Stimulated activated memory B cell treated with anti-CD40 and anti-IgM and Interleukin-4, amounts not matched to agents 10 μg/mL and 1 μg/mL and 100 μg/mL, for 72 hours (primary cell): ENCODE measurements around the gene CMSS1.
A peak's percentile ranks its signal among the peaks of the same experiment; 100 is the strongest.

ENCODE experiments used
- ATAC-seq: fragments of 150-1000 bp; cut with Tn5 transposase; 2 replicates; pipeline ENCODE4 v1.10.0; 2021
- H3K27ac Mint-ChIP-seq: one replicate; pipeline ENCODE4 v1.8.0; 2022; ENCODE audit warnings: mild to moderate bottlenecking, mixed read lengths
- H3K27me3 Mint-ChIP-seq: one replicate; pipeline ENCODE4 v1.8.0; 2022; ENCODE audit warnings: mixed read lengths
- H3K36me3 Mint-ChIP-seq: one replicate; pipeline ENCODE4 v1.8.0; 2022; ENCODE audit warnings: mixed read lengths
- H3K4me1 Mint-ChIP-seq: one replicate; pipeline ENCODE4 v1.8.0; 2022; ENCODE audit warnings: mixed read lengths
- H3K4me3 Mint-ChIP-seq: one replicate; pipeline ENCODE4 v1.8.0; 2022; ENCODE audit warnings: mild to moderate bottlenecking, moderate library complexity, mixed read lengths
- H3K9me3 Mint-ChIP-seq: one replicate; pipeline ENCODE4 v1.8.0; 2022; ENCODE audit warnings: mixed read lengths

Gene CMSS1

GRCh38 chr3:99933971-99934750 lies 116.5 kb downstream of the CMSS1 start:
- H3K4me1 Mint-ChIP-seq, result peaks cover 22% of the 10 kb centered on the region
- H3K27ac Mint-ChIP-seq, result no peak overlapping the region
- no peak overlapping the region for H3K4me3 Mint-ChIP-seq
- ATAC-seq, result no peak
- peaks cover 8% of the 10 kb centered on the region for H3K36me3 Mint-ChIP-seq
- H3K9me3 Mint-ChIP-seq, result no peaks in the 10 kb centered on the region
- H3K27me3 Mint-ChIP-seq, result no peaks in the 10 kb centered on the region

GRCh38 chr3:99934975-99935797 lies 117.5 kb downstream of the CMSS1 start:
- H3K36me3 Mint-ChIP-seq, result peaks cover 8% of the 10 kb centered on the region
- no peak for ATAC-seq
- no peaks in the 10 kb centered on the region for H3K9me3 Mint-ChIP-seq
- no peaks in the 10 kb centered on the region for H3K27me3 Mint-ChIP-seq
- peaks cover 27% of the 10 kb centered on the region for H3K4me1 Mint-ChIP-seq
- no peak overlapping the region for H3K4me3 Mint-ChIP-seq
- no peak overlapping the region for H3K27ac Mint-ChIP-seq

- peak overlapping the region; percentile 74 for H3K4me3 Mint-ChIP-seq
- peak; percentile 54 for ATAC-seq
Observed at GRCh38 chr3:99938270-99938911, 120.7 kb downstream of the CMSS1 start.

GRCh38 chr3:99939876-99940275 lies 122.2 kb downstream of the CMSS1 start:
- no peaks in the 10 kb centered on the region for H3K27me3 Mint-ChIP-seq
- H3K27ac Mint-ChIP-seq, result no peak overlapping the region
- H3K4me3 Mint-ChIP-seq, result no peak overlapping the region
- no peaks in the 10 kb centered on the region for H3K9me3 Mint-ChIP-seq
- no peak for ATAC-seq
- peaks cover 31% of the 10 kb centered on the region for H3K4me1 Mint-ChIP-seq
- H3K36me3 Mint-ChIP-seq, result peaks cover 8% of the 10 kb centered on the region

More at GRCh38 chr3:99938270-99938911, 120.7 kb downstream of the CMSS1 start:
- no peaks in the 10 kb centered on the region for H3K9me3 Mint-ChIP-seq
- no peaks in the 10 kb centered on the region for H3K27me3 Mint-ChIP-seq
- H3K27ac Mint-ChIP-seq, result peak overlapping the region; percentile 89
- peaks cover 31% of the 10 kb centered on the region for H3K4me1 Mint-ChIP-seq
- peaks cover 13% of the 10 kb centered on the region for H3K36me3 Mint-ChIP-seq

GRCh38 chr3:99940350-99940749 lies 122.7 kb downstream of the CMSS1 start:
- H3K27me3 Mint-ChIP-seq, result no peaks in the 10 kb centered on the region
- H3K36me3 Mint-ChIP-seq, result peaks cover 8% of the 10 kb centered on the region
- peaks cover 31% of the 10 kb centered on the region for H3K4me1 Mint-ChIP-seq
- H3K27ac Mint-ChIP-seq, result no peak overlapping the region
- H3K4me3 Mint-ChIP-seq, result no peak overlapping the region
- ATAC-seq, result no peak
- H3K9me3 Mint-ChIP-seq, result no peaks in the 10 kb centered on the region

GRCh38 chr3:99941211-99941610 lies 123.5 kb downstream of the CMSS1 start:
- no peak for ATAC-seq
- Mint-ChIP-seq H3K27me3 (no peaks in the 10 kb centered on the region), H3K4me1 (peaks cover 31% of the 10 kb centered on the region), H3K27ac (no peak overlapping the region), H3K4me3 (no peak overlapping the region), H3K36me3 (peaks cover 8% of the 10 kb centered on the region), H3K9me3 (no peaks in the 10 kb centered on the region)

GRCh38 chr3:99943931-99944761 lies 126.5 kb downstream of the CMSS1 start:
- ATAC-seq, result no peak
- Mint-ChIP-seq H3K36me3 (peaks cover 8% of the 10 kb centered on the region), H3K27ac (no peak overlapping the region), H3K27me3 (no peaks in the 10 kb centered on the region), H3K4me3 (no peak overlapping the region), H3K4me1 (peaks cover 9% of the 10 kb centered on the region), H3K9me3 (no peaks in the 10 kb centered on the region)

- H3K27ac Mint-ChIP-seq, result no peak overlapping the region
- H3K36me3 Mint-ChIP-seq, result peaks cover 11% of the 10 kb centered on the region
- H3K4me3 Mint-ChIP-seq, result no peak overlapping the region
- H3K4me1 Mint-ChIP-seq, result peaks cover 5% of the 10 kb centered on the region
- H3K9me3 Mint-ChIP-seq, result no peaks in the 10 kb centered on the region
- ATAC-seq, result no peak
- no peaks in the 10 kb centered on the region for H3K27me3 Mint-ChIP-seq
Observed at GRCh38 chr3:99945328-99945995, 127.8 kb downstream of the CMSS1 start.

GRCh38 chr3:99947356-99947755 lies 129.7 kb downstream of the CMSS1 start:
- Mint-ChIP-seq H3K36me3 (peaks cover 14% of the 10 kb centered on the region), H3K4me3 (no peak overlapping the region), H3K27ac (no peak overlapping the region), H3K4me1 (peaks cover 12% of the 10 kb centered on the region), H3K9me3 (no peaks in the 10 kb centered on the region), H3K27me3 (no peaks in the 10 kb centered on the region)
- ATAC-seq, result no peak

GRCh38 chr3:99948467-99949089 lies 130.9 kb downstream of the CMSS1 start:
- peaks cover 9% of the 10 kb centered on the region for H3K36me3 Mint-ChIP-seq
- no peak for ATAC-seq
- no peaks in the 10 kb centered on the region for H3K9me3 Mint-ChIP-seq
- H3K27me3 Mint-ChIP-seq, result no peaks in the 10 kb centered on the region
- peaks cover 12% of the 10 kb centered on the region for H3K4me1 Mint-ChIP-seq
- no peak overlapping the region for H3K27ac Mint-ChIP-seq
- H3K4me3 Mint-ChIP-seq, result no peak overlapping the region

GRCh38 chr3:99949956-99950670 lies 132.5 kb downstream of the CMSS1 start:
- Mint-ChIP-seq H3K4me3 (no peak overlapping the region), H3K27ac (peak overlapping the region; percentile 19), H3K9me3 (no peaks in the 10 kb centered on the region), H3K36me3 (peaks cover 9% of the 10 kb centered on the region), H3K27me3 (no peaks in the 10 kb centered on the region), H3K4me1 (peaks cover 12% of the 10 kb centered on the region)
- no peak for ATAC-seq

GRCh38 chr3:99950921-99951320 lies 133.3 kb downstream of the CMSS1 start:
- Mint-ChIP-seq H3K36me3 (peaks cover 9% of the 10 kb centered on the region), H3K27me3 (no peaks in the 10 kb centered on the region), H3K27ac (peak overlapping the region; percentile 19), H3K9me3 (no peaks in the 10 kb centered on the region), H3K4me3 (no peak overlapping the region), H3K4me1 (peaks cover 12% of the 10 kb centered on the region)
- ATAC-seq, result no peak

GRCh38 chr3:99951701-99952100 lies 134.0 kb downstream of the CMSS1 start:
- Mint-ChIP-seq H3K4me1 (peaks cover 16% of the 10 kb centered on the region), H3K27ac (no peak overlapping the region), H3K4me3 (no peak overlapping the region), H3K9me3 (no peaks in the 10 kb centered on the region), H3K36me3 (peaks cover 14% of the 10 kb centered on the region), H3K27me3 (no peaks in the 10 kb centered on the region)
- no peak for ATAC-seq
